H1 (cell line): ENCODE data around the gene SCP2. TPM values are rescaled to one million over a fixed set of nuclear protein-coding genes. Genes with fewer than 3 reads are reported as not detected.

Experiments
- ATF3 ChIP-seq: IDR thresholded peaks from 2 replicates; pipeline ENCODE4 v1.6.1; 2011; ENCODE audit warnings: low read depth, mild to moderate bottlenecking, low read length; ENCODE audit not compliant: insufficient read depth
- BRCA1 ChIP-seq: IDR thresholded peaks from 2 replicates; pipeline ENCODE4 v1.6.1; 2012; ENCODE audit warnings: low read depth, low read length, improper control_type of control experiment
- CBX8 ChIP-seq: fragments of 300-800, 300-1000 bp; sonication (generic); IDR thresholded peaks from 2 replicates; pipeline ENCODE4 v1.7.1; 2016; ENCODE audit warnings: low read depth, low read length, borderline replicate concordance
- CHD1 ChIP-seq: IDR thresholded peaks from 2 replicates; pipeline ENCODE4 v1.6.1; 2012; ENCODE audit warnings: low read depth, low read length, improper control_type of control experiment
- E2F6 ChIP-seq: IDR thresholded peaks from 2 replicates; pipeline ENCODE4 v1.6.1; 2012; ENCODE audit warnings: inconsistent platforms
- GTF2F1 ChIP-seq: IDR thresholded peaks from 2 replicates; pipeline ENCODE4 v1.6.1; 2012; ENCODE audit warnings: low read depth, low read length, improper control_type of control experiment, borderline replicate concordance
- KDM1A ChIP-seq: fragments of 200-600, 300-600 bp; sonication (generic); IDR thresholded peaks from 2 replicates; pipeline ENCODE4 v1.7.1; 2016; ENCODE audit warnings: mild to moderate bottlenecking, low read length, borderline replicate concordance
- KDM5A ChIP-seq: fragments of 200-600 bp; IDR thresholded peaks from 2 replicates; pipeline ENCODE4 v1.7.1; 2012; ENCODE audit warnings: mild to moderate bottlenecking, low read length, inconsistent platforms, mixed read lengths
- MAFK ChIP-seq: IDR thresholded peaks from 2 replicates; pipeline ENCODE4 v1.6.1; 2012; ENCODE audit warnings: low read depth, mild to moderate bottlenecking, improper control_type of control experiment, low read length
- NRF1 ChIP-seq: IDR thresholded peaks from 2 replicates; pipeline ENCODE4 v1.6.1; 2011; ENCODE audit warnings: mild to moderate bottlenecking, low read depth, low read length, improper control_type of control experiment
- PHF8 ChIP-seq: fragments of 200-600 bp; sonication (generic); conservative IDR thresholded peaks from 2 replicates; pipeline ENCODE4 v1.7.1; 2012; ENCODE audit warnings: low read depth, mild to moderate bottlenecking, inconsistent platforms, low read length, moderate library complexity
- POLR2A ChIP-seq, 2 experiments: IDR thresholded peaks; 1 replicate in 1 of 2; 2 replicates in 1 of 2; pipeline ENCODE4 v1.6.1; 2011; ENCODE audit warnings: low read depth in 2 of 2, low read length in 2 of 2, mild to moderate bottlenecking in 2 of 2; ENCODE audit errors: control extremely low read depth in 1 of 2
- RAD21 ChIP-seq, 2 experiments: IDR thresholded peaks in 1 of 2; conservative IDR thresholded peaks in 1 of 2; 2 replicates each; pipeline ENCODE4 v1.6.1; 2011; ENCODE audit warnings: low read depth in 2 of 2, low read length in 2 of 2, improper control_type of control experiment in 1 of 2, inconsistent platforms in 1 of 2, mild to moderate bottlenecking in 1 of 2, moderate library complexity in 1 of 2
- RFX5 ChIP-seq: IDR thresholded peaks from 2 replicates; pipeline ENCODE4 v1.6.1; 2011; ENCODE audit warnings: low read depth, low read length, improper control_type of control experiment, borderline replicate concordance
- RNF2 ChIP-seq: fragments of 200-900, 300-1000 bp; sonication (generic); IDR thresholded peaks from 2 replicates; pipeline ENCODE4 v1.7.1; 2016; ENCODE audit warnings: borderline replicate concordance, low read depth, mild to moderate bottlenecking, antibody characterized with exemption, low read length; ENCODE audit not compliant: poor library complexity, severe bottlenecking; ENCODE audit errors: missing control alignments
- RXRA ChIP-seq: IDR thresholded peaks from 2 replicates; pipeline ENCODE4 v1.6.1; 2011; ENCODE audit warnings: low read depth, mild to moderate bottlenecking, low read length, moderate library complexity; ENCODE audit not compliant: insufficient read depth
- SIN3A ChIP-seq, 2 experiments: IDR thresholded peaks in 1 of 2; conservative IDR thresholded peaks in 1 of 2; 2 replicates each; pipeline ENCODE4 v1.6.1; 2011 to 2012; ENCODE audit warnings: low read length in 2 of 2, improper control_type of control experiment in 1 of 2, low read depth in 1 of 2, mild to moderate bottlenecking in 1 of 2
- SIX5 ChIP-seq: IDR thresholded peaks from 2 replicates; pipeline ENCODE4 v1.6.1; 2011; ENCODE audit warnings: mild to moderate bottlenecking, low read depth, low read length
- SUZ12 ChIP-seq: fragments of 200-600 bp; sonication (generic); IDR thresholded peaks from 2 replicates; pipeline ENCODE4 v1.6.1; 2012; ENCODE audit warnings: mild to moderate bottlenecking, inconsistent platforms, low read length, moderate library complexity, mixed read lengths
- TAF1 ChIP-seq: IDR thresholded peaks from 2 replicates; pipeline ENCODE4 v1.6.1; 2011; ENCODE audit warnings: mild to moderate bottlenecking, low read depth, low read length
- TAF7 ChIP-seq: optimal IDR thresholded peaks from 2 replicates; pipeline ENCODE3; 2011; ENCODE audit warnings: low read depth, mild to moderate bottlenecking, inconsistent platforms, low read length, moderate library complexity, borderline replicate concordance
- polyA plus RNA-seq, 7 experiments: library from polyadenylated mRNA; depleted of rRNA in 3 of 7; stranded (reverse) in 5 of 7; unstranded in 2 of 7; fragments of >200 nt in 5 of 7; fragments of 200-250 nt in 2 of 7; gene quantifications; 1 replicate in 5 of 7; 2 replicates in 1 of 7; 4 replicates in 1 of 7; pipeline versions ENCODE4 v1.2.1 to v1.2.3, GENCODE V29; 2011 to 2013; ENCODE audit warnings: missing spikeins in 2 of 7, mixed read lengths in 2 of 7
- total RNA-seq: library from RNA; stranded (reverse); fragmentation: NEBNext Ultra II Directional; extraction: Animal tissue kit (Norgen Biotek cat#: 25700); gene quantifications from 2 replicates; pipeline ENCODE4 v1.2.1, GENCODE V29; 2021
- TF ChIP-seq, protein P1 (sequence below): IDR thresholded peaks from 2 replicates; pipeline ENCODE4 v1.6.1; 2012; ENCODE audit warnings: inconsistent platforms

SCP2 gene
- total and polyA plus RNA-seq, 2 of the 8 experiments (the other 6 are each of a cell fraction or from before 2014, with no cell fraction given): 20.9 to 54.3 TPM

GRCh38 chr1:52976183-52977035 is 49.3 kb downstream of the SCP2 start (continued):
- TF ChIP-seq E2F6: no peak
- no peak for TF ChIP-seq RFX5
- no peak for TF ChIP-seq SIN3A (conservative IDR thresholded peaks at IDR 0.05 in 1 of 2, IDR thresholded peaks at IDR 0.05 in 1 of 2; ENCODE audit: low read depth in 1 of 2, low read length in 2 of 2)
- TF ChIP-seq MAFK: no peak
- TF ChIP-seq KDM1A: no peak
- no peak for TF ChIP-seq KDM5A
- TF ChIP-seq RNF2: no peak
- no peak for TF ChIP-seq PHF8
- TF ChIP-seq CHD1: no peak
- TF ChIP-seq SIX5: no peak
- no peak for TF ChIP-seq RAD21 (IDR thresholded peaks at IDR 0.05 in 1 of 2, conservative IDR thresholded peaks at IDR 0.05 in 1 of 2; ENCODE audit: low read depth in 2 of 2, low read length in 2 of 2)
- TF ChIP-seq NRF1: no peak
- no peak for TF ChIP-seq ATF3
- TF ChIP-seq TAF1: no peak
- no peak for TF ChIP-seq POLR2A (IDR thresholded peaks at IDR 0.05; ENCODE audit: control extremely low read depth in 1 of 2, low read depth in 2 of 2, low read length in 2 of 2)
- TF ChIP-seq SUZ12: no peak
- TF ChIP-seq BRCA1: no peak
- TF ChIP-seq GTF2F1: no peak
- no peak for TF ChIP-seq CBX8
- TF ChIP-seq RXRA: no peak
- TF ChIP-seq, protein P1, sequence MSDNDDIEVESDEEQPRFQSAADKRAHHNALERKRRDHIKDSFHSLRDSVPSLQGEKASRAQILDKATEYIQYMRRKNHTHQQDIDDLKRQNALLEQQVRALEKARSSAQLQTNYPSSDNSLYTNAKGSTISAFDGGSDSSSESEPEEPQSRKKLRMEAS: peak; percentile 50; the same call in 1 of the 2 replicates
- TF ChIP-seq TAF7: no peak
